Measurements from ENCODE around the gene RNF225. TPM values are rescaled to one million over a fixed set of nuclear protein-coding genes. Genes with fewer than 3 reads are reported as not detected.

Gene RNF225
- total RNA-seq, 1 donor from 2014 or later, result 0.79 TPM

DNA sequence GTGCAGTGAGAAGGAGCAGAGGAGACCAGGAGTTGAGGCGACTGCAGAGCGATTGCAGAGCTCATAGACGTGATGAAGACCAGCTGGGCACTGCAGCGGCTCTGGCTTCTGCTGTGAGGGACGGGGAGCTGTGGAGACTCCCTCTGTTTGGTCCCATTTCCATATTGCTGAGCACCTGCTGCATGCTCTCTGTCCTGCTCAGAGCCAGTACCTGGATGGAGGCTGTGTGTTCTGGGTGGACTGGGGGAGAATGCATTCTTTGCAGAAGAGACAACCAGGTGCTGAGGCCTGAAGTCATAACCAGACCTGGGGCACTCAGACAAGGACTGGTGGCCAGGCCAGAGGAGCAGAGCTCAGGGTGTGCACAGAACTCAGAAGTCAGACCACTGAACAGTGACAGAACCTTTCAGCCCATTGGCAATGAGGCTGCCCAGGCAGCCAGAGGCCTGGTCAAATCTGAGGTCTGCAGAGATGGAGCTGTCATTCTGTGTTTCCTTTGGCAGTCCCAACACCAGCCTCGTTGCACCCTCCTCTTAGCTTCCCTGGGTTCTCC is 40.9 kb upstream of the RNF225 start:
- TF ChIP-seq, protein P1, sequence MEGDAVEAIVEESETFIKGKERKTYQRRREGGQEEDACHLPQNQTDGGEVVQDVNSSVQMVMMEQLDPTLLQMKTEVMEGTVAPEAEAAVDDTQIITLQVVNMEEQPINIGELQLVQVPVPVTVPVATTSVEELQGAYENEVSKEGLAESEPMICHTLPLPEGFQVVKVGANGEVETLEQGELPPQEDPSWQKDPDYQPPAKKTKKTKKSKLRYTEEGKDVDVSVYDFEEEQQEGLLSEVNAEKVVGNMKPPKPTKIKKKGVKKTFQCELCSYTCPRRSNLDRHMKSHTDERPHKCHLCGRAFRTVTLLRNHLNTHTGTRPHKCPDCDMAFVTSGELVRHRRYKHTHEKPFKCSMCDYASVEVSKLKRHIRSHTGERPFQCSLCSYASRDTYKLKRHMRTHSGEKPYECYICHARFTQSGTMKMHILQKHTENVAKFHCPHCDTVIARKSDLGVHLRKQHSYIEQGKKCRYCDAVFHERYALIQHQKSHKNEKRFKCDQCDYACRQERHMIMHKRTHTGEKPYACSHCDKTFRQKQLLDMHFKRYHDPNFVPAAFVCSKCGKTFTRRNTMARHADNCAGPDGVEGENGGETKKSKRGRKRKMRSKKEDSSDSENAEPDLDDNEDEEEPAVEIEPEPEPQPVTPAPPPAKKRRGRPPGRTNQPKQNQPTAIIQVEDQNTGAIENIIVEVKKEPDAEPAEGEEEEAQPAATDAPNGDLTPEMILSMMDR (IDR thresholded peaks at IDR 0.05; ENCODE audit: insufficient read depth, low read length, severe bottlenecking), result no peak
- FAIRE-seq, result no peak
- Histone ChIP-seq H3K36me3 (ENCODE audit: control insufficient read depth, insufficient read depth, low read length) (no peaks in the 10 kb centered on the region), H3K4me3 (ENCODE audit: low read depth, low read length) (no peak overlapping the region), H3K27me3 (ENCODE audit: control insufficient read depth, insufficient read depth, low read length) (peaks cover 7% of the 10 kb centered on the region)
- no peak for DNase-seq (ENCODE audit: low read depth)

DNA sequence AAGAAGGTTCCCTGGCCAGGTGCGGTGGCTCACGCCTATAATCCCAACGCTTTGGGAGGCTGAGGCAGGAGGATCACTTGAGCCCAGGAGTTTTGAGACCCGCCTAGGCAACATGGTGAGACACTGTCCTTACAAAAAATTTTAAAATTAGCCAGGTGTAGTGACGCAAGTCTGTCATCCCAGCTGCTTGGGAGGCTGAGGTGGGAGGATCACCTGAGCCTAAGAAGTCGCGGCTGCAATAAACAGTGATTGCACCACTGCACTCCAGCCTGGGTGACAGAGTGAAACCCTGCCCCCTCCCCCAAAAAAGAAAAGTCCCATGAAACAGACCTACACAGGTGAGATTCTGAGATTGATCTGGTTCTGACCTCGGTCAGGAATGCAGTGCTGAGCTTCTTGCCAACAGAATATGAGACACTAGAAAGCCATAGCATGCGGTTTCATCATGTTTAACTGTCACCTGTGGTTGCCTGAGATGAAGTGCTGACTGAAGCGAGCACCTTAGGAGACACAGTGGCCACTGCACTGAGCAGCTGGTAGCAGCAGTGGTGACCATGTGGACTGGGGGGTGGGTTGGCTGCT is 40.1 kb upstream of the RNF225 start:
- H3K36me3 ChIP-seq (ENCODE audit: control insufficient read depth, insufficient read depth, low read length), result no peaks in the 10 kb centered on the region
- FAIRE-seq, result no peak
- TF ChIP-seq, protein P1 (IDR thresholded peaks at IDR 0.05; ENCODE audit: insufficient read depth, low read length, severe bottlenecking), result no peak
- peaks cover 7% of the 10 kb centered on the region for H3K27me3 ChIP-seq (ENCODE audit: control insufficient read depth, insufficient read depth, low read length)
- DNase-seq (ENCODE audit: low read depth), result no peak
- H3K4me3 ChIP-seq (ENCODE audit: low read depth, low read length), result no peak overlapping the region

DNA sequence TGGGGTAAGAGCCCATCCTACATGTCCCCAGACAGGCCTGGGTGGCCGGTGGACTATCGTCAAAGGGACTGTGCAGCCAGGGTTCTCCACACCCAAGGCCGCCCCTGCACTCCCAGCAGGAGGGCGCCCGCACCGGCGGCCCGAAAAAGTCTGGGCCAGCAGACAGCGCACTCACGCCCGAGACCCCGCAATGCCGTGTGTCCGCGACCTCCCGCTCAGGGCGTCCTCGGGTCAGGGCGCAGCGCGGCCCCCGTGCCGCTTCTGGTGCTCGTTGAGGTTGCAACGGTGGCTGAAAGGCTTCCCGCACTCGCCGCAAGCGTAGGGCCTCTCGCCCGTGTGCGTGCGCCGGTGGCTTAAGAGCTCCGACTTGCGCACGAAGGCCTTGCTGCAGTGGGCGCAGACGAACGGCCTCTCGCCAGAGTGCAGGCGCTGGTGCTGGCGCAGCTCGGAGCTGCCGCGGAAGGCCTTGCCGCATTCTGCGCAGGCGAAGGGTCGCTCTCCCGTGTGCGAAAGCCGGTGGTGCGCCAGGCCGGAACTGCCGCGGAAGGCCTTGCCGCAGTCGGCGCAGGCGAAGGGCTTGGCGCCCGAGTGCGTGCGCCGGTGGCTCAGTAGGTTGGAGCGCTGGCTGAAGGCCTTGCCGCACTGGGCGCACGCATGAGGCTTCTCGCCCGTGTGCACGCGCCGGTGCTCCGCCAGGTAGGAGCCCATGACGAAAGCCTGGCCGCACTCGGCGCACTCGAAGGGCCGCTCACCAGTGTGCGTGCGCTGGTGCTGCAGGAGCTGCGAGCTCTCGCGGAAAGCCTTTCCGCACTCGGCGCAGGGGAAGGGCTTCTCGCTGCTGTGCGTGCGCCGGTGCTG is 39.3 kb upstream of the RNF225 start:
- Histone ChIP-seq H3K27me3 (ENCODE audit: control insufficient read depth, insufficient read depth, low read length) (peaks cover 7% of the 10 kb centered on the region), H3K36me3 (ENCODE audit: control insufficient read depth, insufficient read depth, low read length) (no peaks in the 10 kb centered on the region), H3K4me3 (ENCODE audit: low read depth, low read length) (no peak overlapping the region)
- TF ChIP-seq, protein P1 (IDR thresholded peaks at IDR 0.05; ENCODE audit: insufficient read depth, low read length, severe bottlenecking), result no peak
- DNase-seq (ENCODE audit: low read depth), result no peak
- FAIRE-seq, result no peak

DNA sequence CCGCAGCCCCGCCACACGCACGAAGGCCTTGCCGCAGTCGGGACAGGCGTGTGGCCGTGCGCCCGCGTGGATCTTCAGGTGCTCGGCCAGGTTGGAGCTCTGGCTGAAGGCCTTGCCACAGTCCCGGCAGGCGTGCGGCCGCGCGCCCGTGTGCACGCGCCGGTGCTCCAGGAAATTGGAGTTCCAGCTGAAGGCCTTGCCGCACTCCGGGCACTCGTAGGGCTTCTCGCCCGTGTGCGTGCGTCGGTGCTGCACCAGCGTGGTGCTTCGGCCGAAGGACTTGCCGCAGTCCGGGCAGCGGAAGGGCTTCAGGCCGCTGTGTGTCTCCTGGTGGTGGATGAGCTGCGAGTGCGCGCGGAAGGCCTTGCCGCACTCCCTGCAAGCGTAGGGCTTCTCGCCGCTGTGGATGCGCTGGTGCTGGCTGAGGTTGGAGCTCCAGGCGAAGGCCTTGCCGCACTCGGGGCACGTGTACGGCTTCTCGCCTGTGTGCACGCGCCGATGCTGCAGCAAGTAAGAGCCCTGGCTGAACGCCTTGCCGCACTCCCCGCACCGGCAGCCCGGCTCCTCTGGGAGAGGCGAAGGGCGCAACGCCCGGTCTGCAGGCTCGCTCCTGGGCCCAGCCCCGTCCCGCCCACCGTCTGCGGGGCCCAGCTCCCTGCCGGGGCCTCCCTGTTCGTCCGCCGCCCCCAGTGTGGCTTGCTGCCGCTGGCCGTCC is 38.5 kb upstream of the RNF225 start:
- TF ChIP-seq, protein P1 (IDR thresholded peaks at IDR 0.05; ENCODE audit: insufficient read depth, low read length, severe bottlenecking), result no peak
- H3K4me3 ChIP-seq (ENCODE audit: low read depth, low read length), result no peak overlapping the region
- no peak for DNase-seq (ENCODE audit: low read depth)
- FAIRE-seq, result no peak
- peaks cover 7% of the 10 kb centered on the region for H3K27me3 ChIP-seq (ENCODE audit: control insufficient read depth, insufficient read depth, low read length)
- no peaks in the 10 kb centered on the region for H3K36me3 ChIP-seq (ENCODE audit: control insufficient read depth, insufficient read depth, low read length)

DNA sequence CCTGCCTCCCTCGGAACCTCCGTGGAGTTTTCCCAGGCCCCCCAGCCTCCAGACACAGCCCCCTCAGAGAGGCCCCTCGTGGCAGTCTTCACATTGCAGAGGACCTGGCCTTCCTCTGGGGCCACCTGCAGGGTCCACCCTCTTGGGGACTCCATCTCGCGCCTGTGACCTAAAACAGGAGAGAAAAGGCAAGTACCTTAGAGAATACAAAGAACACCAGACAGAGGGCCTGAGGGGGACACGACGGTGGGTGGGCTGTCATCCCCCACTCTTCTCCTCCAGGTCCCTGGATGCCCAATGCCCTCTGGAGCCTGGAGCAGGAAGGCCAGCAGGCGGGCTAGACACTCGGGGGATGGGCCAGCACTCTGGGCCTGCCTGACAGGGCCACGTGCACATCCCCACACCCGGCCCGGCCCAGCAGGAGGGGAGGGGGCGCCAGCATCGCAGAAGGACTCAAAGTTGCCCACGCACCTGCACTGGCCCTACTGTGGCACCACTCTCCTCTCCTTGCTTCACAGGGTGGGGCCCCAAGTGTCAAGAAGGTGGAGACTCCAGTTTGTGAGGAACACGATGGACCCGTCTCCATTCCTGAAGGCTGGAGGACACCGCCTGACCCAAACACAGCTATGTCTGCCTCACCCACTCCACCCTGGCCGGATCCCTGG is 37.8 kb upstream of the RNF225 start:
- Histone ChIP-seq H3K36me3 (ENCODE audit: control insufficient read depth, insufficient read depth, low read length) (no peaks in the 10 kb centered on the region), H3K4me3 (ENCODE audit: low read depth, low read length) (no peak overlapping the region), H3K27me3 (ENCODE audit: control insufficient read depth, insufficient read depth, low read length) (peaks cover 7% of the 10 kb centered on the region)
- DNase-seq (ENCODE audit: low read depth) (no peak), FAIRE-seq (no peak)
- TF ChIP-seq, protein P1 (IDR thresholded peaks at IDR 0.05; ENCODE audit: insufficient read depth, low read length, severe bottlenecking), result no peak
